Bronchial epithelial cell (primary cell): ENCODE measurements around the gene ABI3BP. TPM values are rescaled to one million over a fixed set of nuclear protein-coding genes. Genes with fewer than 3 reads are reported as not detected.

Experiments
- DNase-seq: peaks from one replicate; pipeline ENCODE4 v3.0.0-alpha.2; 2010; ENCODE audit warnings: low read depth
- FAIRE-seq: peaks from 2 replicates; lab custom pipeline; 2011; peaks lifted over from hg19 to GRCh38; lab: Jason Lieb, UNC
- H3K27me3 ChIP-seq: 2 replicates; pipeline ENCODE4 v1.5.1; 2011; ENCODE audit warnings: low read length; ENCODE audit not compliant: control insufficient read depth, insufficient read depth
- H3K36me3 ChIP-seq: 2 replicates; pipeline ENCODE4 v1.5.1; 2011; ENCODE audit warnings: low read length; ENCODE audit not compliant: control insufficient read depth, insufficient read depth
- H3K4me3 ChIP-seq: 2 replicates; pipeline ENCODE4 v1.5.1; 2011; ENCODE audit warnings: mild to moderate bottlenecking, low read depth, low read length, control low read depth
- total RNA-seq: library from RNA; depleted of rRNA; stranded (reverse); fragments of >200 nt; gene quantifications from 2 replicates; pipeline ENCODE4 v1.2.1, GENCODE V29; 2014
- TF ChIP-seq, protein P1 (sequence below): IDR thresholded peaks from 2 replicates; pipeline ENCODE4 v1.5.1; 2011; ENCODE audit warnings: mild to moderate bottlenecking, moderate library complexity, low read length, control low read depth, inconsistent platforms; ENCODE audit not compliant: insufficient read depth, severe bottlenecking

ABI3BP gene
- total RNA-seq, 1 donor from 2014 or later: 0.53 TPM

GRCh38 chr3:100781301-100781700 is 211.9 kb downstream of the ABI3BP start:
- no peak for DNase-seq
- H3K27me3 ChIP-seq: no peaks in the 10 kb centered on the region
- TF ChIP-seq, protein P1, sequence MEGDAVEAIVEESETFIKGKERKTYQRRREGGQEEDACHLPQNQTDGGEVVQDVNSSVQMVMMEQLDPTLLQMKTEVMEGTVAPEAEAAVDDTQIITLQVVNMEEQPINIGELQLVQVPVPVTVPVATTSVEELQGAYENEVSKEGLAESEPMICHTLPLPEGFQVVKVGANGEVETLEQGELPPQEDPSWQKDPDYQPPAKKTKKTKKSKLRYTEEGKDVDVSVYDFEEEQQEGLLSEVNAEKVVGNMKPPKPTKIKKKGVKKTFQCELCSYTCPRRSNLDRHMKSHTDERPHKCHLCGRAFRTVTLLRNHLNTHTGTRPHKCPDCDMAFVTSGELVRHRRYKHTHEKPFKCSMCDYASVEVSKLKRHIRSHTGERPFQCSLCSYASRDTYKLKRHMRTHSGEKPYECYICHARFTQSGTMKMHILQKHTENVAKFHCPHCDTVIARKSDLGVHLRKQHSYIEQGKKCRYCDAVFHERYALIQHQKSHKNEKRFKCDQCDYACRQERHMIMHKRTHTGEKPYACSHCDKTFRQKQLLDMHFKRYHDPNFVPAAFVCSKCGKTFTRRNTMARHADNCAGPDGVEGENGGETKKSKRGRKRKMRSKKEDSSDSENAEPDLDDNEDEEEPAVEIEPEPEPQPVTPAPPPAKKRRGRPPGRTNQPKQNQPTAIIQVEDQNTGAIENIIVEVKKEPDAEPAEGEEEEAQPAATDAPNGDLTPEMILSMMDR: no peak
- no peak overlapping the region for H3K4me3 ChIP-seq
- no peaks in the 10 kb centered on the region for H3K36me3 ChIP-seq
- FAIRE-seq: no peak

- H3K27me3 ChIP-seq: no peaks in the 10 kb centered on the region
- TF ChIP-seq, protein P1: no peak
- H3K36me3 ChIP-seq: no peaks in the 10 kb centered on the region
- DNase-seq (no peak), FAIRE-seq (no peak)
- H3K4me3 ChIP-seq: no peak overlapping the region
These were observed 213.1 kb downstream of the ABI3BP start for GRCh38 chr3:100780071-100780622.

- DNase-seq (no peak), FAIRE-seq (no peak)
- TF ChIP-seq, protein P1: no peak
These were observed 213.7 kb downstream of the ABI3BP start for GRCh38 chr3:100779480-100779879.

GRCh38 chr3:100777271-100777670 is 215.9 kb downstream of the ABI3BP start:
- no peaks in the 10 kb centered on the region for H3K27me3 ChIP-seq
- FAIRE-seq (no peak), DNase-seq (peak; percentile 81)
- H3K36me3 ChIP-seq: no peaks in the 10 kb centered on the region
- TF ChIP-seq, protein P1: no peak
- H3K4me3 ChIP-seq: no peak overlapping the region

More at GRCh38 chr3:100779480-100779879, 213.7 kb downstream of the ABI3BP start:
- no peaks in the 10 kb centered on the region for H3K27me3 ChIP-seq
- no peak overlapping the region for H3K4me3 ChIP-seq
- H3K36me3 ChIP-seq: no peaks in the 10 kb centered on the region

GRCh38 chr3:100776746-100777145 is 216.5 kb downstream of the ABI3BP start:
- TF ChIP-seq, protein P1: peak; percentile 12
- Histone ChIP-seq H3K27me3 (no peaks in the 10 kb centered on the region), H3K36me3 (no peaks in the 10 kb centered on the region), H3K4me3 (no peak overlapping the region)
- DNase-seq (no peak), FAIRE-seq (no peak)
